Neutrophil (primary cell): Measurements from ENCODE around the gene SNAP25.

Experiments used
- H3K27ac ChIP-seq: fragments of 200-600 bp; sonication (generic); 2 replicates; pipeline ENCODE4 v1.5.1; 2016; ENCODE audit warnings: mild to moderate bottlenecking, moderate library complexity
- H3K27me3 ChIP-seq: fragments of 200-600 bp; sonication (generic); 2 replicates; pipeline ENCODE4 v1.6.0; 2016; ENCODE audit warnings: mild to moderate bottlenecking
- H3K36me3 ChIP-seq: fragments of 200-600 bp; sonication (generic); 2 replicates; pipeline ENCODE4 v1.5.1; 2017
- H3K4me1 ChIP-seq, 2 experiments: fragments of 200-600 bp in 1 of 2; sonication (generic) in 1 of 2; 1 replicate in 1 of 2; 2 replicates in 1 of 2; pipeline versions ENCODE4 v1.5.1 to v1.6.1; 2013 to 2016; ENCODE audit warnings: low read depth in 1 of 2, low read length in 1 of 2, mild to moderate bottlenecking in 1 of 2, moderate library complexity in 1 of 2; ENCODE audit not compliant: control insufficient read depth in 1 of 2, insufficient read depth in 1 of 2
- H3K4me3 ChIP-seq, 2 experiments: fragments of 200-600 bp in 1 of 2; sonication (generic) in 1 of 2; 1 replicate in 1 of 2; 2 replicates in 1 of 2; pipeline ENCODE4 v1.5.1; 2013 to 2016; ENCODE audit warnings: low read depth in 1 of 2, low read length in 1 of 2, mild to moderate bottlenecking in 1 of 2, moderate library complexity in 1 of 2
- H3K9me3 ChIP-seq: fragments of 200-600 bp; sonication (generic); 2 replicates; pipeline ENCODE4 v1.5.1; 2016
- CTCF ChIP-seq: fragments of 200-600 bp; sonication (generic); IDR thresholded peaks from 2 replicates; pipeline ENCODE4 v1.5.1; 2016; ENCODE audit warnings: antibody characterized with exemption

The SNAP25 gene

GRCh38 chr20:10200330-10200729 lies 18.3 kb upstream of the SNAP25 start:
- no peak overlapping the region for H3K27ac ChIP-seq
- H3K36me3 ChIP-seq: no peaks in the 10 kb centered on the region
- H3K4me3 ChIP-seq: no peak overlapping the region
- no peak for TF ChIP-seq CTCF
- H3K27me3 ChIP-seq: no peaks in the 10 kb centered on the region
- H3K9me3 ChIP-seq: no peaks in the 10 kb centered on the region
- H3K4me1 ChIP-seq: no peaks in the 10 kb centered on the region

DNA sequence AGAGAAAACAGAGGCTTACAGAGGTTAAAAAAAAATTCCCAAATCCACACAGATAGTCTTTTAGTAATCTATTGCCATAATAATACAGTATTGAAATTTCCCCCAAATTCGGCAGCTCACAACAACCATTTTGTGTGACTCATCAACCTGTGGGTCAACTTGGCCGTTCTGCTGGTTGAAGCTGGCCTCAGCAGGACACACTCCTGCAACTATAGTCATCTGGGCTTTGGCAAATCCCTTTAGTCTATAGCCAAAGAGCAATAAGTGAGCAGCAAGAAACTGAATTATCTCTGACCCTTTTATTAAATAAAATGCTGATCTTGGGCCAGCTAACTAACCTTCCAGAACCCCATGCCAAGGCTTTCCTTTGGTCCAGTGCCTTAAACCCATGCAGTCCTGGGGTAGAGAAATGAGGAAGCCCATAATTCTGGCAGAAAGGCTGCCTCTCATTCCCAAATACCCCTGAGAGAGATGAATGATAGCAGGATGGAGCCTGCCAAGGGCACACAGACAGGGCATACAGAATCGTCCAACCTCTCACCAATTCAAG lies 17.2 kb upstream of the SNAP25 start:
- Histone ChIP-seq H3K36me3 (no peaks in the 10 kb centered on the region), H3K4me1 (no peaks in the 10 kb centered on the region), H3K4me3 (no peak overlapping the region), H3K9me3 (no peaks in the 10 kb centered on the region), H3K27me3 (no peaks in the 10 kb centered on the region), H3K27ac (no peak overlapping the region)
- TF ChIP-seq CTCF: no peak

DNA sequence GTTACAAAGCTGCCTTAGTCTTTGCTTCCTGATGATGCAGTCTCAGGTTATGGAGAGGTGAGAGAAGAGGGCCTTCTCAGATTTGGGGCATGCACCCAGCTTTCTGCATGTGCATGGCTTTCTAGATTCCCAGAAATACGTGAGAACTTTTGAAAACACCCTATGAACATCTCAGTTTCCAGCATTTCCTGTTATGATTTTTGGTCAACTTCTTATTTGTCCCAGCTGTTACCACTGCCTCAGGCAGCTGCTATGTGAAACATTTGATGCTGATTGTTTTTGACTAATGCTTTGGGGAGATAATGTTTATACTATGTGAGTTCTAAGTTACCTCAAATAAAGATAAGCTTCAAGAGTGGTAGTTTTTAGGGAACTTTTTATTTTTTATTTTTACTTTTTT lies 9.5 kb upstream of the SNAP25 start:
- Histone ChIP-seq H3K27ac (no peak overlapping the region), H3K9me3 (no peaks in the 10 kb centered on the region), H3K27me3 (peaks cover 7% of the 10 kb centered on the region), H3K4me1 (no peaks in the 10 kb centered on the region), H3K4me3 (no peak overlapping the region), H3K36me3 (no peaks in the 10 kb centered on the region)
- no peak for TF ChIP-seq CTCF

DNA sequence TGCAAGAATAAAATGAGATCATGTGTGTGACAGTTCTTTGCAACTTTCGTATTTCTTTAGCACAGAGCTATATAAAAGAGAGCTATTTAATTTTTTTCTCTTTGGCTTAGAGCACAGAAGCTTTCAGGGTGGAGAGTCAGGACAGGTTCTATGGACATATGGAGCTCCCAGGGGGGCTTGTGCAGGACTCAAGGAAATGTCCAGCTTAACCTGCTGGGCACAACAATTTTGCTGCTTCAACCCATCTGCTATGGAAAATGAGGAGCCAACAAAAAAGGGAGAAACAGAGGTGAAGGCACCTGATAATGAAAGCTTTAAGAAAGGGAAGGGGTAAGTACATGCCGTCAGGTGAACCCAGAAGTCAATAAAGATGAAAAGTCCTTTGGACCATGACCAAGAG lies 5.1 kb upstream of the SNAP25 start:
- Histone ChIP-seq H3K36me3 (no peaks in the 10 kb centered on the region), H3K27ac (no peak overlapping the region), H3K4me1 (peaks cover 0 to 9% of the 10 kb centered on the region in 2 experiments), H3K4me3 (no peak overlapping the region), H3K27me3 (peaks cover 51% of the 10 kb centered on the region), H3K9me3 (no peaks in the 10 kb centered on the region)
- no peak for TF ChIP-seq CTCF

GRCh38 chr20:10216146-10216791 lies 2.4 kb upstream of the SNAP25 start:
- peaks cover 79% of the 10 kb centered on the region for H3K27me3 ChIP-seq

More at GRCh38 chr20:10216146-10216791, 2.4 kb upstream of the SNAP25 start:
- H3K9me3 ChIP-seq: no peaks in the 10 kb centered on the region
- H3K4me3 ChIP-seq: no peak overlapping the region
- TF ChIP-seq CTCF: no peak
- peaks cover 4 to 17% of the 10 kb centered on the region in 2 experiments for H3K4me1 ChIP-seq
- H3K27ac ChIP-seq: no peak overlapping the region
- H3K36me3 ChIP-seq: no peaks in the 10 kb centered on the region
